Mesodermal cell (in vitro differentiated cells): ENCODE measurements around the gene PIGH.
"Not testable (repeated sequence)": the region's sequence is repeated elsewhere in the genome, so short reads cannot be mapped to it uniquely, and the experiment has no call there.

Experiments used
- H3K27ac ChIP-seq: 2 replicates; pipeline ENCODE4 v1.7.0; 2013; ENCODE audit warnings: mild to moderate bottlenecking, low read depth, low read length, moderate library complexity; ENCODE audit not compliant: severe bottlenecking
- H3K36me3 ChIP-seq: 2 replicates; pipeline ENCODE4 v1.7.1; 2013; ENCODE audit warnings: mild to moderate bottlenecking, low read length, moderate library complexity; ENCODE audit not compliant: control insufficient read depth, insufficient read depth
- H3K4me1 ChIP-seq: one replicate; pipeline ENCODE4 v1.7.1; 2013; ENCODE audit warnings: mild to moderate bottlenecking, low read length; ENCODE audit not compliant: insufficient read depth, control insufficient read depth, poor library complexity, severe bottlenecking
- H3K4me3 ChIP-seq: 2 replicates; pipeline ENCODE4 v1.7.0; 2013; ENCODE audit warnings: low read length, control low read depth, mild to moderate bottlenecking; ENCODE audit not compliant: insufficient read depth, poor library complexity, severe bottlenecking; ENCODE audit errors: extremely low read depth
- H3K9me3 ChIP-seq: 2 replicates; pipeline ENCODE4 v1.7.1; 2013; ENCODE audit warnings: mild to moderate bottlenecking, low read length, moderate library complexity; ENCODE audit not compliant: control insufficient read depth
- WGBS, 2 experiments: methylation state at CpG; one replicate each; pipeline ENCODE4 v1.1.5; 2013; ENCODE audit warnings: missing lambda C conversion rate in 2 of 2; ENCODE audit not compliant: insufficient coverage in 2 of 2; 5-methylcytosine and 5-hydroxymethylcytosine counted together

Gene PIGH

DNA sequence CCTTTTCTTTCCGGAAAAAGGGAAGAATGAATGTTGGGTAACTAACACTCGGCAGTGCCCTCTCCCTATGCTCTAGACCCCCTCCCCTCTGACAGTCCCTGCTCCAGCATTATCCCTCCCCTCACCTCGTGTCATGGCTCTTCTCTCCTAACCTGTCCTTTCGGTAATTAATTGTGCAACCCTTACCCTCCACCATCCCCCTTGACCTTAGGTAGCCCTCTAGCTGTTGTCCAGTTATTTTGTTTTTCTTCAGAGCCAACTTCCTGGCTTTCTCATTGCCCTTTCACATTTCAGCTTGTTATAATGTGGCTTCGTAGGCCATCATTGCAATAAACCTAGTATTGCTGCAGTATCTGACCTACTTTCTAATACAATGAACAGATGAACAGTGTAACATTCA lies 30.9 kb upstream of the PIGH start:
- Histone ChIP-seq H3K4me1 (no peaks in the 10 kb centered on the region), H3K27ac (no peak overlapping the region), H3K4me3 (no peak overlapping the region), H3K36me3 (peaks cover 34% of the 10 kb centered on the region), H3K9me3 (no peaks in the 10 kb centered on the region)
- 92% methylated on average over 4 to 5 of the region's 5 CpGs for WGBS, 2 experiments

GRCh38 chr14:67630186-67630585 lies 30.1 kb upstream of the PIGH start:
- 100% methylated on average over 1 of the region's 4 CpGs; no CpG with 5 or more reads in 1 of the 2 experiments for WGBS, 2 experiments
- Histone ChIP-seq H3K4me1 (no peaks in the 10 kb centered on the region), H3K36me3 (peaks cover 34% of the 10 kb centered on the region), H3K27ac (no peak overlapping the region), H3K4me3 (no peak overlapping the region), H3K9me3 (no peaks in the 10 kb centered on the region)

- H3K4me1 ChIP-seq, result peaks cover 7% of the 10 kb centered on the region
- H3K4me3 ChIP-seq, result no peak overlapping the region
- peaks cover 39% of the 10 kb centered on the region for H3K36me3 ChIP-seq
- H3K9me3 ChIP-seq, result no peaks in the 10 kb centered on the region
- H3K27ac ChIP-seq, result no peak overlapping the region
Measured at GRCh38 chr14:67627519-67627918, 27.5 kb upstream of the PIGH start.

GRCh38 chr14:67626131-67626530 lies 26.1 kb upstream of the PIGH start:
- peaks cover 16% of the 10 kb centered on the region for H3K4me1 ChIP-seq
- not testable (repeated sequence) for H3K4me3 ChIP-seq, H3K27ac ChIP-seq, H3K9me3 ChIP-seq
- 100% methylated on average over 1 of the region's 1 CpG; no CpG with 5 or more reads in 1 of the 2 experiments for WGBS, 2 experiments
- H3K36me3 ChIP-seq, result peaks cover 27% of the 10 kb centered on the region

DNA sequence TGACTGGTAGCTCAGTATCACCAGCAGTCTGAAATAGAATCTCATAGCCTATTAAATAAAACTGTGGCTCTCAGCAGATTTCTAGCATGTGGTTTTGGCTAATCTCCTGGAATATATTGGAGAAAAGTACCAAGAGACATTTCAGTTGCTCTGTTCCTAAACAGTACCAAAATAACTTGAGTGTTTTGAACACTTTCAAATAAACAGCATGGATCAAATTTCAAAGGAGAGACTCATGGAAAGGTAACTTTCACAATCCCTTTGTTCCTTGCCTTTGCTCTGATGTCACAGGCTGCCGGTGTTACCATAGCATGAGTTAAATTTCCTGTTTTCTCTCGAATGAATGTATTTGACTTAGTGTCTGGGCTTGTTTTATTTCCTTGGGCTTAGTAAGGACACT lies 23.0 kb upstream of the PIGH start:
- Histone ChIP-seq H3K27ac (peak overlapping the region; percentile 92), H3K36me3 (peaks cover 22% of the 10 kb centered on the region), H3K9me3 (no peaks in the 10 kb centered on the region), H3K4me3 (no peak overlapping the region), H3K4me1 (peaks cover 19% of the 10 kb centered on the region)
- no CpG with 5 or more reads among the region's 2 CpGs for WGBS, 2 experiments

DNA sequence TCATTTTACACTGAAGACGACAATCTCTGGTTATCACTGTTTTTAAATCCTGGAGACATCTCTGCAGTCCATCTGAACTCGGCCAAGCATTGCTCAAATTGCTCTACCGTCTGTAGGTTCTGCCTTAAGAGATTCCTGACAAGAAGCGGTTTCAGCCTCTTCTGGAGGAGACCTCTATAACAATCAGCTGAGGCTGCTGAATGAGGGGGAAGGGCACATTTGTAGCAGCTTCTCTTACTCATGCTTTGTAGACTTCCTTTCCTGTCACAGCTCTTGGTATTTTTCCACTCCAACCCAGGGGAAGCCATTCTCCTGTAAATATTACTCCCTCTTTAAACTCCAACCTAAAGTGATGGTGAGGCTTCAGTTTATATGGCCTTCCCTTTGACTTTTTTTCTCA lies 22.6 kb upstream of the PIGH start:
- peak overlapping the region; percentile 92 for H3K27ac ChIP-seq
- peaks cover 17% of the 10 kb centered on the region for H3K36me3 ChIP-seq
- WGBS, 2 experiments, result 38 to 43% methylated on average over 2 to 3 of the region's 4 CpGs
- no peak overlapping the region for H3K4me3 ChIP-seq
- no peaks in the 10 kb centered on the region for H3K9me3 ChIP-seq
- peaks cover 19% of the 10 kb centered on the region for H3K4me1 ChIP-seq

- 2 to 6% methylated on average over 17 to 19 of the region's 19 CpGs for WGBS, 2 experiments
- H3K4me3 ChIP-seq, result peak overlapping the region; percentile 67
- H3K36me3 ChIP-seq, result peaks cover 12% of the 10 kb centered on the region
- peak overlapping the region; percentile 90 for H3K27ac ChIP-seq
- peaks cover 19% of the 10 kb centered on the region for H3K4me1 ChIP-seq
- H3K9me3 ChIP-seq, result no peaks in the 10 kb centered on the region
Measured at GRCh38 chr14:67620217-67620785, 20.2 kb upstream of the PIGH start.

- 0 to 1% methylated on average over 58 to 61 of the region's 62 CpGs for WGBS, 2 experiments
- peak within 1 kb of the TSS; percentile 90 for H3K27ac ChIP-seq
- no peaks in the 10 kb centered on the region for H3K9me3 ChIP-seq
- H3K36me3 ChIP-seq, result peaks cover 8% of the 10 kb centered on the region
- peak within 1 kb of the TSS; percentile 67 for H3K4me3 ChIP-seq
- H3K4me1 ChIP-seq, result peaks cover 19% of the 10 kb centered on the region
Measured at GRCh38 chr14:67619446-67620216, 19.6 kb upstream of the PIGH start, which contains the start of gene ARG2. Gene ARG2, plus strand, starts transcription at chr14:67619920. Its CDS starts 58 bp downstream, at chr14:67619978.

GRCh38 chr14:67618617-67619063 lies 18.6 kb upstream of the PIGH start:
- peaks cover 19% of the 10 kb centered on the region for H3K4me1 ChIP-seq
- H3K36me3 ChIP-seq, result no peaks in the 10 kb centered on the region
- H3K9me3 ChIP-seq, result no peaks in the 10 kb centered on the region
- peak overlapping the region; percentile 90 for H3K27ac ChIP-seq
- H3K4me3 ChIP-seq, result no peak overlapping the region

DNA sequence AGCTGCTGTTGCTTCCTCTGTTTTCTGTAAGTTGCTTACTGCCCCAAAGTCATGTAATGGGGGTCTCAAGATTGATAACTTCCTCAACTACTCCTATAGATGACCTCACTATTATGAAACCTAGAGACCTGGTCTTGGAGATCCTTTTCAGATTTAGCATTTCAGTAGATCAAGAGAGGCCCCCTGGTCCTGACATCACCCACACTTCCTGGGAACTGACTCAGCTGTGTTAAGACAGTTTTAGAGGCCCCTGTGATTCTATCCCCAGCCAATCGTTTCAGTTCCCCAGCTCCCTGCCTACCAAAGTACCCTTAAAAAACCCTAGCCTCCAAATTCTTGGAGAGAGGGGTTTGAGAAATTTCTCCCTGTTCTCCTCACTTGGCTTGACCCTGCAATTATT lies 10.4 kb upstream of the PIGH start:
- Histone ChIP-seq H3K36me3 (no peaks in the 10 kb centered on the region), H3K27ac (no peak overlapping the region), H3K4me3 (no peak overlapping the region), H3K4me1 (no peaks in the 10 kb centered on the region), H3K9me3 (no peaks in the 10 kb centered on the region)
- 100% methylated on average over 1 of the region's 1 CpG; no CpG with 5 or more reads in 1 of the 2 experiments for WGBS, 2 experiments
